ENCODE results near the gene CHRNA4.
"Not testable (repeated sequence)": the region's sequence is repeated elsewhere in the genome, so short reads cannot be mapped to it uniquely, and the experiment has no call there.

Gene CHRNA4

GRCh38 chr20:63397155-63397843 is 36.1 kb upstream of the CHRNA4 start:
- DNase-seq, result no peak

GRCh38 chr20:63396300-63396699 is 35.2 kb upstream of the CHRNA4 start:
- no peak for DNase-seq

DNA sequence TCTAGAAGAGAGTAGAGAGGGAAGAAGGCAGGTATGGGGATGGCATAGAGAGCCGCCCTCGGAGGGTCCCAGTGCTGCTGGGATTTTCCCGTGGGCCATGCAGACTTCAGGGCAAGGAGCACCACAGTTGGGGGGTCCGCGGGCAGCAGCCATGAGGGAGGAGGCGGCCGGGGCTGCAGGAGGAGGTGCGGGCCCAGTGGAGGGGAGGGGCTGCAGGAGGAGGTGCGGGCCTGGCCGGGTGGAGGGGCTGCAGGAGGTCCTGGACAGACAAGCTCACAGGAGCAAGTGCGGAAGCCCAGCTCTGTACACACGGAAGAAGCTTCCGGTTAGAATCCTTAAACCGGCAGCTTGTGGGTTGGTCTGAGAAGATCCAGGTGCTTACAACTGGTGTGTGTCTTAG is 34.6 kb upstream of the CHRNA4 start:
- no peak for DNase-seq

GRCh38 chr20:63394920-63395455 is 33.8 kb upstream of the CHRNA4 start:
- DNase-seq, result no peak

- DNase-seq, result no peak
Measured at GRCh38 chr20:63394069-63394919, 33.1 kb upstream of the CHRNA4 start.

- no peak for DNase-seq
Measured at GRCh38 chr20:63393566-63393965, 32.4 kb upstream of the CHRNA4 start.

- DNase-seq, result no peak
Measured at GRCh38 chr20:63392465-63393365, 31.6 kb upstream of the CHRNA4 start.

DNA sequence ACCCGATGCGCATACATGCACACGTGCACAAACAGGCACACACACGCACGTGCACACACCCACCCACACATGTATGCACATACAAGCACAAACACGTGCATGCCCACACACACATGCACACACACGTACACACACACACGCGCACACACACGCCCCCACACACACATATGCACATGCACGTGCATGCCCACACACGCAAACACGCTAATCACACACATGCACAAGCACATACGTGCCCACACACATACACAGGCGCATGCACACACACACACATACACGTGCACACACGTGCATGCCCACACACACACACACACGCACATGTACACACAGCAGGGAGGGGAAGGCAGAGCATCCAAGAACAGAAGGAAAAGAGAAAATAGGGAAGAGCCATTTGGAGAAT is 26.8 kb upstream of the CHRNA4 start:
- DNase-seq, result no peak

DNA sequence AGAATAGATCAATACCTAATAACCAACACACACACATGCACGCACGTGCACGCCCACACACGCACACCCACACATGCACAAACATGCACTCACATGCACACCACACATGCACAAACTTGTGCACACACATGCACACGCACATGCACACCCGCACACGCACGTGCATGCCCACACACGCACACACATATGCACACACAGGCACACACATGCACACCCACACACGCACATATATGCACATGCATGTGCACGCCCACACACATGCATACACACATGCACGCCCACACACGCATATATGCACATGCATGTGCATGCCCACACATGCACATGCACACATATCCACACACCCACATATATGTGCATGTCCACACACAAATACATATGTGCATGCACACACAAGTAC is 26.2 kb upstream of the CHRNA4 start:
- DNase-seq, result no peak

- no peak for DNase-seq
Measured at GRCh38 chr20:63386491-63386890, 25.3 kb upstream of the CHRNA4 start.

DNA sequence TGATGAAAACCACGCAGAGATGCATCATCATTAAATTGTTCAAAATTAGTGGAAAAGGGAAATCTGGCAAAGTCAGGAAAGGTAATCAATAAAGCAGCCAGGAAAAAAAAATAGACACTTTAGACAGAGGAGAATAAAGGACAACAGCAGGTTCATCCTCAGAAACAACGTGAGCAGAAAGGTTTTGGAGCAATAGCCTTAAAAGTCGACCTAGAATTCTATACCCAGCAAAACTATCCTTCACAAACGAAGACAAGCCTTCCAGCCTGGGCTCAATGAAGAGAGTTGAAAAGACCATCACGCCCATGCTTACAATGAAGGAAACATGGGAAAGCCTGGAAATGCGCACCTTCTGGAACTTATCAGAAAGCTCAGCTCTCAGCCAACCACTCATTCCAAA is 24.7 kb upstream of the CHRNA4 start:
- no peak for DNase-seq

DNA sequence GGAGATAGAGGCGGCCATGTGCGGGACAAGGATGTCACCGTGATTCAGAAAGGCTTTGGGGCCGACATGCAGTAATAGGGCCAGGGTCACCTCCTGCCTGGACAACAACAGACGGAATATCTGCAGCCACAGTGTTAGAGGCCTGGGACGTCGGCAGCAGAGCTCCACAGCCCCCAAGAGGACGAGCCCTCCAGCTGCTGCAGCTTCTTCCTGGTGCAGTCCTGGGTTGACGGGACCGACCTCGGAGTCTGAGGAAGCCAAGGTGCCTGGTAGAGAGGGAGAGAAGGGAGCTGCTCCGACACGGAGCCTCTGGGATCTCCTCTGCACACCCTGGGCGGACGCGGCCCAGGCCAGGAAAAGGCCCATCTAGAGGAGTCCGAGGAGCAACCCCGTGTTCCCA is 23.2 kb upstream of the CHRNA4 start:
- no peak for DNase-seq

DNA sequence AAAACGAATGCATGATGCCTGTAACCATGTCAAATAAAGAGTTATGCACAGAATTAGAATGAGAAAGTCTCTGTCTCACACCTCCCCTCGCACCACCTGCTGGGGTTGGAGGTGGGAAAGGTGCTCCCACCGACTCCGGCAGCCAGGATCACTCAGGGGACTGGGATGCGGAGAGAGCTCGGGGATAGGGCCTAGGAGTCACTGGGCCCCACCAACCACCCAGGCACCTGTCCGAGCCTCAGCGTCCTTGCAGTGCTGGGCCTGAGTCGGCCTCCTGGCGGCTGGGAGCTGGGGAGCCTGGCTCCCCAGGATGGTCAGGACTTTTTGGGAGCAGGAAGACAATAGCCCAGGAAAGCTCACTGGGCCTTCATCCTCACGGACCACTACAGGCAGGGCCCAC is 22.4 kb upstream of the CHRNA4 start:
- no peak for DNase-seq

DNA sequence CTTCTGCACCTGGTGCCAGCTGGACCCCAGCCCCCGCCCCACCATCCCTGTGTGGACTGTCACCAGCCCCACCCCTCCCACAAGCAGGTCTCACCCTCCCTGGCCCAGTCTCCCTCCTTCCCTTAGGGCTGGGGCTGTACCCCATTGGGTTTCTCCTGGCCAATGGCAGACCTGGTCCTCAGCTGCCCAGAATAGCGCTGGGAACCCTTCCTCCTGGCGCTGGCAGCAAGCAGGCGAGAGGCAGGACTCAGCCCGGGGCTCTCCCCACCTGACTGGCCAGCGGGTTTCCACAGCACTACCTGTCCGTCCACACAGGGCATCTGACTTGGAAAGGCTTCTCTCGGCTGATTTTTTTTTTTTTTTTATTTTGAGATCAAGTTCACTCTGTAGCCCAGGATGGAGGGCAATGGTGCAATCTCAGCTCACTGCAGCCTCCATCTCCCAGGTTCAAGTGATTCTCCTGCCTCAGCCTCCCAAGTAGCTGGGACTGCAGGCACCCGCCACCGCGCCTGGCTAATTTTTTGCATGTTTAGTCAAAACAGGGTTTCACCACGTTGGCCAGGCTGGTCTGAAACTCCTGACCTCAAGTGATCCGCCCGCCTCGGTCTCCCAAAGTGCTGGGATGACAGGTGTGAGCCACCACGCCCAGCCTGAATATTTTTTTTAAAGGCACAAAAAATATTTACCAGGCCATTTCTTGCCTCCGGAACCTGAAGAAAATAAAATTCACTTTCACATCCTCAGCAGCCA is 21.6 kb upstream of the CHRNA4 start:
- DNase-seq, result no peak

DNA sequence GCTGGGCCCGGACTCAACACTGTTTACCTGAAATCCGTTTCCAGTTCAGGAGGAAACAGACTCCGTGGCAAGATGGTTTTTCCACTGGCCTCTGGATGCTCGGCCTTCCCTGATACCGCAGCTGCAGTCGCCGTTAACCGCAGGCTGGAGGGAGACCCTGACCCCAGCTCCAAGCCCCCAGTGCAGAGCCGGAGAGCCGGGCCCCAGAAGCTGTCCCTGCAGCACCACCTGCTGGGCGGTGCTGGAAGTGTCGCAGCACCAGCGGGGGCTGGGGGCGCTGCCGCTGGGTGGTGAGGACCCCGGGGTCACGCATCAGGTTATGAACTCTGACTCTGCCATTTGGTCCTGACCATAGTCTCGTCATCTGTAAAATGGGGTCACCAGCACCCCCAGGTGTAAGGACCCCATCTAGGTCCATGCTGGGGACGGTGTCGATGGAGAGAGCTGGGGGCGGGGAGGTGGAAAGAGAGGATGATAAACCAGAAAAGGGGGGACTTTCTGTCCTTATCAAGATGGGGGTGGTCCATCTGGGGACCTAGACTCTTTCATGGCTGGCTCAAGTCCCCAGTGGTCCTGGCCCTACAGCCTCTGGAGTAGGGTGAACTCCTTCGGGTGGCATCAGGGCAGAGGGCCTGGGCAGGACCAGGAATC is 20.8 kb upstream of the CHRNA4 start:
- DNase-seq, result peak; percentile 78

GRCh38 chr20:63380346-63380870 is 19.3 kb upstream of the CHRNA4 start:
- no peak for DNase-seq

GRCh38 chr20:63379872-63380271 is 18.7 kb upstream of the CHRNA4 start:
- DNase-seq, result not testable (repeated sequence)

GRCh38 chr20:63379296-63379695 is 18.1 kb upstream of the CHRNA4 start:
- DNase-seq, result no peak

DNA sequence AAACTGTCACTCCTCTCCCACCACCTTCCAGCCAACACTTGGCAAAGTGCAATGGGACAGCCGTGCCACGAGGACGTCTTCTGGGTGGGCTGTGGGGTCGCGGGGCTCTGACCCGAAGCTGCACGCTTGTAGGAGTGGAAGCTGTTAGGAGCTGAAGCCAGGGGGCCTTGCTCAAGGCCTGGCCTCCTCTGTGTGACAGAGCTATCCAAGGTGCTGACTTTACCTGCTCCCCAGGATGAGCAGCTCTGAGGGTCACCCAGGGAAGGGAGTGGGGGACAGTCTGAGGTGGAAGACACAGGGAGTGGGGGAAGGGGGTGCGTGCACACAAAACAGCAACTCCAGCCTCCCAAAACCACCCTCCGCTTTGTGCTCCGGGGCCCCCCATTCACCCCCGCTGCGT is 17.5 kb upstream of the CHRNA4 start:
- DNase-seq, result no peak

- no peak for DNase-seq
Measured at GRCh38 chr20:63377951-63378381, 16.8 kb upstream of the CHRNA4 start.

- no peak for DNase-seq
Measured at GRCh38 chr20:63377256-63377941, 16.2 kb upstream of the CHRNA4 start.

Data from activated CD8-positive, alpha-beta memory T cell treated with anti-CD3 and anti-CD28 coated beads for 24 hours (primary cell).